GM19468 (cell line): ENCODE results near the gene REXO2.

Experiments
- ATAC-seq: cut with Tn5 transposase; IDR thresholded peaks from one replicate; pipeline ENCODE4 v1.9.1; 2021; ENCODE audit warnings: mild to moderate bottlenecking, moderate library complexity, moderate number of reproducible peaks; ENCODE audit not compliant: unreplicated experiment; ENCODE audit errors: extremely low read depth

Gene REXO2

DNA sequence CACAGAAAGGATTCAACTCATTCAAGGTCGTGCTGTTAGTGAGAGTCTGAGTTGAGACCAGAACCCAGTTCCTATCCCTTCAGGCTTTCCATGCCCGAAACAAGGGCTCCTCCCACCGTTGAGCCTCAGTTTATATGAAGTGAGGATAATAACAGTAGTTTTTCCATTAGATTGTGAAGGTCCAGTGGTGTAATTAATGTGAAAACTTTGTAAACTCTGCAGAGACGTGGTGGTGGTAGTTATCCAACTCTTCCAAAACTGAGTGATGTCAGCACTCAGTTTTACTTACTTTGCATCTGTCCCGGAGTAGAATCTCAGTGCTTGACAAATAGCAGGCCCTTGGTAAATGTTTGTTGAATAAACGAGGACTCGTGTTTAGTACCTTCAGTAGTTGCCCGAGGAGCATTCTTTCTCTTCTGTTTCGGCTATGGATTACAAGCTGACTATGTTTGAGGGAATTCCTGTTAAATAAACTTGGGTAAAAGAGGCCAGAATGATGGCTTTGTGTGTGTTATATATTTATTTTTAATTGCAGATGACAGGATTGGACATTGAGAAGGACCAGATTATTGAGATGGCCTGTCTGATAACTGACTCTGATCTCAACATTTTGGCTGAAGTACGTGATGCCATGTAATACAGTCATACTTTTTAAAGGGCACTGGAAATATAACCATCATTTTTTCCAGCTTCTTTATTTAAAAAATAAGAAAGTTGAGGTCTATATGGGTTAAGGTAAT is 1.0 kb downstream of the REXO2 start:
- no peak for ATAC-seq

DNA sequence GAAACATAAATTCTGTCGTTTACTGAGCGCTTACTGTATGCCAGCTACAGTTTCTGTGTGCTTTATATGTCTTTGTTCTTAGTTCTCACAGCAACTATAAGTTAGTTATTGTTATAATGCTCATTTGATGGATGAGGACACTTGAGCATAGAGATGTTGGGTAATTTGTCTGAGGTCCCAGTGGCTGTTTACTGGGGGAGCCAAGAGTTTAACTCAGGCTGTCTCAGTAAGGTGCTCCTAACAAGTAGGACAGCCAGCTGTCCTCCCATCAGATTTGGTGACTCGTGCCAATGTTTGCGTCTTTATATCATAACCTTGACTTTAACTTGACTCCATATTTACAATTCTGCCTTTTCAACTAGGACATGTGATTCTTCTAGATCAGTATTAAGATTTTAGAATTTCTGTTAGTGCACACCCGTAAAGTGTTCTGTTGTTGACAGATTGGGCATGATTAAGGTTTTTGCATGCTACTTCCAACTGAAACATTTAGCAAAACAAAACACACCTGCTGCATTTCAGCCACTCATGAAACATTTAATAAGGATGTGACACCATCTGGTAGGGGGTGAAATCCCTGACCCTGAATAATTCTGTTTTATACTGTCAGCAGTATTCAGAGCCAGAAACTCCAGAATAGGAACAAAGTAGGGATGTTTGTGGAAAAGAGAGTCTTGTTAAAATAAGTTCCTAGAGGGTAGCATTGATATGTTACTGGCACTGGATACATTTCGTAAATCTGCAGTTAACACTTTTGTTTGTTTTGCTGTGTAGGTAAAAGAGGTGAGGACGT is 1.9 kb downstream of the REXO2 start:
- ATAC-seq = no peak

DNA sequence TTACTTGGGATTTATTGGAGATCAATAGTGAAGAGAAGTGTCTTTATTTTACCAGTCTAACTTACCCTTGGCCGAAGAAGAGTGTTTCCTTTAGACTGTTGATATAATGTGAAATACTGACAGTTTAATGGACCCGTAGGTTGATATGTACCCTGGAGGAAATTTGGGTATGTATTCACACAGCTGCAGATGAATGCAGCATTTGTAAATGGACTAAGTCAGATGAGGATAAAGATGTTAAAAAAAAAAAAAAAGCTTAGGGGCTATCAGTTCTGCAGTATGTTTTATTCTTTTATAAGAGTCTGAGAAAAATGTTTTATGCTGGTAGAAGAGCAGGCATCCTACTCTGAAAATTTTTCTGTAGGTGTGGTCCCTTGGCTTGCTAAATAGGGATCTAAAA is 2.7 kb downstream of the REXO2 start:
- no peak for ATAC-seq

DNA sequence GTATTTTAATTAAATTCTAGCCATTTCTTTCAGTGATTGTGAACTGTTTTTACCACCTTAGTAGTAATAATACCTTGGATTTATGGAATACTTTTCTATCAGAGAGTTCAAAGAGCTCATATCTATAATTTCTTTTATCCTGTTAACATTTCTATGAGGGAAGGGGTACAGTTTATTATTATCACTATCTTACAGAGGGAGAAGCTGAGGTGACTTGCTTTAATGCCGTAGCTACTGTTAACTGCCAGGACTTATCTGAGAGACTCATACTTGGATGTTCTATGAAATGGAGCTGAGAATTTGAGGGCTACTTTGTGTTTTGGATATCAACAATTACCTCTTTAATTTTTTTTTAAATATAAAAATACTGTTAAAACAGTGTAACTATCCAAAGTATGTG is 3.3 kb downstream of the REXO2 start:
- no peak for ATAC-seq

DNA sequence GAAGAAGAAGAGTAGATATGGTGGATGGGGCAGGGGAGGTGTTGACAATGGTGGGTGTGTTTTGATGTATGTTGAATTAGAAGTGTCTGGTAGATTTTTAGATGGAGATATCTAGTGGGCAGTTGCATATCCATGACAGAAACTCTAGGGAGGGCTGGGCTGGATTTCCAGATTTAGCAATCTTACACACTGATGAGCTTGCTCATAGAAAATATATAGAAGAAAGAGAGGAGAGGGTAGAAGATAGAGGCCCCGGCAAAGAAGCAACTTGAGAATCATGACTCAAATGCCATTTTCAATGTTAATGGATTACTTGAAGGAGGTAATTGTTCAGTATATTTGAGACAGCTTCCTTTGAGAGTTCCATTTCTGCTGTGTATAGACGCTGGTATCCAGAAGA is 8.2 kb downstream of the REXO2 start:
- no peak for ATAC-seq

DNA sequence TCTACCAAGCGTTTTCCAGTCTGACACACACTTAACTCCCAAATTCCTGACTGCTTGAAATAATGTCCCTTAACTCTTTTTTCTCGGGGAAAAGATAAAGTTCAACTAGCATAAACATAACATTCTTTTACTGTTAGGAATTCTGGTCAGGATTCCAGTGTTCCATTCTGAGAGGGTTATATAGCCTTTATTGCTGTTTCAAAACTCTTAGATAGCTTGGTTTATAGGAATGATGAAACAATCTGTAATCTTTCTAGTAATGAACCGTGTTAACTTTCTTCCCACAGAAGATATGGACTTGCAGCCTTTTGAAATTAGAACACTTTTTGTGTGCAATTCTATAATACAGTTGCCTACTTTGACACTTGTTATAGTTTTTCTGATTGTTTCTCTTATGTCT is 8.6 kb downstream of the REXO2 start:
- ATAC-seq = no peak

DNA sequence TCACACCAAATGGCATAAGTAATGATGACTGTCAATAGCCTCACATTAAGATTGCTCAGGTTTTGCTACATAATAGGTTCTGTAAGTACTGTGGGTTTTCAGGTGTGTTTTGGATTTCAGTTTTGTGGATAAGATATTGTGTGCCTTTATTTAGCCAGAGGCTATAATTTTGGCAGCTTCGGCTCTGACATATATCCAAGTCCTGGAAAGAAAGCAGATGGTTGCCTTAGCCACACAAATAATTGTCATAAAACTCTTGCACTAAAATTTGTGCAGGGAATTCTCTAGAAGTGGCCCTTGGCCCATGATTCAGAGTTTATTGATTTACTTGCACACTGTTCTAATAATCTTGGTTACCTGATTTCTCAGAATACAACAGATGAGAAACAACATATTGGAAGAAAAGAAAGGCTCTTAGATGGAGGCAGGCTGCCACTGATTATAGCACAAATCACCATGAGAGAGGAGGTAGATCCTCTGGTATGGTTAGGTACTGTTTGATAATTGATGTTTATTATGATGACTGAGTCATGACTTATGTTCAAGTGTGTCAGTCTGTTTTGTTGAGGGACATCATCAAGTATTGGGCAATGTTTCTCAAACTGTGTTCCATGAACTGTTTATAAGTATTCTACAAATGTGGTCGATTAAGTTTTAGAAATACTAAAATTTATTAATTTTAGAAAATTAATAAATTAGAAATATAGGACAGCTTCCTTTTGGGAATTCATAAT is 9.6 kb downstream of the REXO2 start:
- ATAC-seq = no peak

DNA sequence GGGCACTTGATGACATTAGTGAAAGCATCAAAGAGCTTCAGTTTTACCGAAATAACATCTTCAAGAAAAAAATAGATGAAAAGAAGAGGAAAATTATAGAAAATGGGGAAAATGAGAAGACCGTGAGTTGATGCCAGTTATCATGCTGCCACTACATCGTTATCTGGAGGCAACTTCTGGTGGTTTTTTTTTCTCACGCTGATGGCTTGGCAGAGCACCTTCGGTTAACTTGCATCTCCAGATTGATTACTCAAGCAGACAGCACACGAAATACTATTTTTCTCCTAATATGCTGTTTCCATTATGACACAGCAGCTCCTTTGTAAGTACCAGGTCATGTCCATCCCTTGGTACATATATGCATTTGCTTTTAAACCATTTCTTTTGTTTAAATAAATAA is 10.6 kb downstream of the REXO2 start:
- no peak for ATAC-seq

DNA sequence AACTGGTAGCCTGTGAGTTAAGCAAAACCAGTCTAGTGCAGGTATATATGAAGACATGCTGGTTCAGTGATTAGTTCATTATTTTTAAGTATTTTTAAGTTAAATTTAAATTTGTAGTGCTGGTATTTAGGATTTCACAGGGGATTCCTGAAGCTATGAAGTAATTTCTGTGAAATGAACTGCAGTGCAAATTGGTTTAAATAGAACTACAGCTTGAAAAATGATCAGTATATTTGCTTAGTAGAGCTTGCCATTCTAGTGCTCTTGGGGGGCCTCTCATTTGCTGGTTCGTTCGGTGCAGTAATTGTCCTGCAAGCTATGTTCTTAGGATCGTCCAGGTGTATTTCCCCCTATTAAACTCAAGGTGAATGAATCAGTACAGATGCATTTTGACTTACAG is 13.1 kb downstream of the REXO2 start:
- ATAC-seq = no peak

DNA sequence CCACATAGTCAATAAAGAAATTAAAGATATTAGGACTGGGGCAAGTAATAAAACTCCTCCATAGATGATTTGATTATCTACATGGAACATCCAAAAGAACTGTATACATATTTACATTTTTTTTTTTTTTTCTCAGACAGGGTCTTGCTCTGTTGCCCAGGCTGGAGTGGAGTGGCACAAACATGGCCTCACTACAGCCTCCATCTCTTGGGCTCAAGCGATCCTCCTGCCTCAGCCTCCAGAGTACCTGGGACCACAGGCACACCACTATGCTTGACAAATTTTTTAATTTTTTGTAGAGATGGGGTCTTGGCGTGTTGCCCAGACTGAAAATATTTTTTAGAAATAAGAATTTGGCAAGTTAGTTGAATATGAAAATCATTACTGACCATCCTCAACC is 24.7 kb downstream of the REXO2 start:
- ATAC-seq = no peak

DNA sequence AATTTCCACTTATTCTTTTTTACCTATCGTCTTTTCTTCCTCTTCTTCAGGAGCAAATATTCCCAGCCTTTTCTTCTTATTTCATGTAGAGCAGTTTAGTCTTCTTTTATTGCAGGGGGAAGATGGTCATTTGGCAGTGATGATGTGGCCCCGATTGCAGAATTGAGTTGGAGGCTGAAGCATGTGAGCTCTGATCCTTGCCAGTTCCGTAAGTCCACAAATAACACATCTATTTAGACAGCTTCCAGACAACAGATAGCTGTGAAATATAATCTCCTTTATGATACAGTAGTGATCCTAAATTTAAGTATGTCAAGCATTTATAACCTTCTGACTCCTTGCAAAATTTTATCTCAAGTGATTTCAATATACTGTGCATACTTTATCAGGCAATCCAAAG is 27.5 kb downstream of the REXO2 start:
- no peak for ATAC-seq

DNA sequence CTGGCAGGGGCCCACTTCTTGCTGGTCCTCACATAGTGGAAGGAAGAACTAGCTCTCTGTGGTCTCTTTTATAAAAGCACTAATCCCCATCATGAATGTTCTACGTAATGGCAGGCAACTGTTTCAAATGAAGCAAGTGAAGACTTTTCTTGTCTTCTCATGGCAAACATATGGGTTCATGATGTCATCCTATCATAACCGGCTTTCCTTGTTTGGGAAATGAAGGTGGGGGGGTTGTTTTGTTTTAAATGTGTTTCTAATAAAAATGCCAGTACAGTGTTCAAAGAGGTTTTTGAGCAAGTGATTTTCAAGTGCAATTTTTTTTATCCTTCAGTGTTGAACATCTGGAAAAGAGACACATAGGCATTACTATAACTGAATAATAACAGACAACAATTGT is 33.4 kb downstream of the REXO2 start:
- no peak for ATAC-seq

DNA sequence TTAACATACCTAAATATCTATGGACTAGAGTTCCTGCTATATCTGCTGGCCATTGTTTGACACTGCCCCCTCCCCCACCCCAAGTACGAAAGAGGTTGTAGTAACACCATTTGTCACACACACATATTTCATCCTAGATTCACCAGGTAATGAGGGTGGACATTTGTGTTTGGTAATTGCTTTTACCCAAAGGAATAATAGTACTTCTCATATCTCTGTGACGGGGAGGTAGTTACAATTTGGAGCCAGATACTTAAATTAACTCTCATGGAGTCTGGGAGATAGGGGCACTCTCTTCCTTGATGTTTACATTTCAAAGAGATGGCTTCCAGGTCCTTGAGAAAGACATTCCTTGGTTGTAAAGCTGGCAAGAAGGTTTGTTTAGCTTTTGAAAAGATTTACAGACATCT is 38.7 kb downstream of the REXO2 start:
- no peak for ATAC-seq

DNA sequence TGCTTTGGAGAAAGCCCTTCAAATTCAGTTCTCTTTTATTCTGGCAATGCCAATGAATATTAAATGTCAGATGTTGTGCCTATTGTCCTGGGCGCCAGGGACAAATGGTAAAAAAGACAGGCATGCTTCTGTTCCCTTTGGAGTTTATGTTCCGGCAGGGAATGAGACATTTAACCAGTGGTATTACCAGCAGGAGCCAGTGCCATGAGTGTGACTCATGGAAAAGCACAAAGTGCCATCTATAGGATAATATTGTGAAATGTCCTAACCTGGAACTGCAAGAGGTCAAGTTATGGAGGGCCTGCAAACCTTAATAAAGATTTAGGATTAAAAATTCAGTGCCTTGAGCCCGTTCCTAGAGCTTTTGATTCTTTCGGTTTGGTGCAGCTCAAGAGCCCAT is 39.5 kb downstream of the REXO2 start:
- no peak for ATAC-seq

DNA sequence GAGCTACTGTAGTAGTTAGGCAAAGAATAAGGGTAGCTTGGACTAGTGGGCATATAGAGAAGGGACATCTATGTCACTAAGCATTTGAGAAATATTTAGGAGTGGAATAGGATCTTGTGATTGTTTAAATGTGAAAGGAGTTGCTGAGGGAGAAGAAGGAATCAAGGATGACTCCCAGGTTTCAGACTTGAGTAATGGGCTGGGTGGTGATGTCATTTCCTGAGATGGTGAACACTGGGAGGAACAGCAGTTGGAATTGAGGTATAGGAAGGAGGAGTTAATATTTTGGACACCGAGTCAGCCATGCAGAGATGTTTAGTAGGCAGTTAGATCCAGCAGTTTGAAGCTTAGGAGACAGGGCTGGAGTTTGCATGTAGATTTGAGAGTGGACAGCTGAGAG is 40.1 kb downstream of the REXO2 start:
- no peak for ATAC-seq

DNA sequence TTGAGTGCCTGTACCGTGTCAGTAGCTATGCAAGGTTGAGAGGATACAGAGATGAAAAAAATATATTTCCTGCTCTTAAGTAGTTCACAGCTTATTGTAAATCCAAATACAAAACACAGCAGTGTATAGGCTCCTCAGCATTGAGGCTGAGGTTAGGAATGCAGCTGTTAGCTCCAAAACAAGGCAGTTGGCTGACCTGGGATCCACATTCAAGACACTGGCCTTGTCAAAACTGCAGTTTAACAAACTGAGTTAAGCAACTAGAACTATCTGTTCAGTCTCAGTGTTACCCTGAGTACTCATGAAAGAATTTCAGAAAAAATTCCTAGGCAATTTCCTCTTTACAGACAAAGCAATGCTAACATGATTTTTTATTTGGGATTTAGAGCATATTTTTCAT is 42.8 kb downstream of the REXO2 start:
- ATAC-seq = no peak

DNA sequence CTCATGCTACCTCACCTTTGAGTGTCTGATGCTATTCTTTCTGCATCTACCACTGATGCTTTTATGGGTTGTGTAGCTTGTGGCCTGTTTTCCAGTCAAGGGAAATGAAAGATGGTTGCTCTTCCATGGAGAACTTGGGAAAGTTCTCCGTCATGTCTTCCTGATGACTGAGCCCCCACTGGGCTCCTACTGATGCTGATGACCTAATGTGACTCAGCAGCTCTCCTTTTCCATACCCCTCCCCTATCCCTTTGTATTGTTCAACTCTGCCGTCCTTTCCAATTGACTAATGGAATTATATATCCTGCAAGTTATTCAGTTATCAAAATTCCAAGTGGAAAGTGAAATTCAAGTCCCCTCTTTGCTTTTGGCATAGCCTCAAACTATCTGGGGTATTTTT is 44.7 kb downstream of the REXO2 start:
- no peak for ATAC-seq

DNA sequence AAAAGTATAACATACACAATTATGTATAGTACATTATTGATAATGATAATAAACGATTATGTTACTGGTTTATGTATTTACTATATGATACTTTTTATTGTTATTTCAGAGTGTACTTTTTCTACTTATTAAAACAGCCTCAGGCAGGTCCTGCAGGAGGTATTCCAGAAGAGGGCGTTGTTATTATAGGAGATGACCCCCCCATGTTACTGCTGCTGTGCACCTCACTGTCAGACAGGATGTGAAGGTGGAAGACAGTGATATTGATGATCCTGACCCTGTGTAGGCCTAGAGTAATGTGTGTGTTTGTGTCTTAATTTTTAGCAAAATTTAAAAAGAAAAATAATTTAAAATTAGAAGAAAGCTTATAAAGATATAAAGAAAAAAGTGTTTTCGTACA is 57.6 kb downstream of the REXO2 start:
- no peak for ATAC-seq

DNA sequence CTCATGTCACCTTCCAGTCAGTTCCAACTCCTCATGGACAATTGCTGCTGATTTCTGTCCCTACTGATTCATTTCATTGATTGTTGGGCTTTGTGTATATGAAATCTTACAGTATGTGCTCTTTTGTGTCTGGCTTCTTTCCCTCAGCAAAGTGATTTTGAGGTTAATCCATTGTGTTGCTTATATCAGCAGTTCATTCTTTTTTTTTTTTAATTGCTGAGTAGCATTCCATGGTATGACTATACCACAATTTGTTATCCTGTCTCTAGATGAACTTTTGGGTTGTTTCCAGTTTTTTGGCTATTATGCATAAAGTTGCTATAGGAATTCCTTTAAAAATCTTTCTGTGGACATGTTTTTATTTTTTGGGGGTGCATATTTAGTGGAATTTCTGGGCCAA is 60.5 kb downstream of the REXO2 start:
- ATAC-seq = no peak
